AG09319 (cell line): ENCODE results near the gene ZNF274.
"Not testable (repeated sequence)": the region's sequence is repeated elsewhere in the genome, so short reads cannot be mapped to it uniquely, and the experiment has no call there.

Experiments used
- DNase-seq: peaks from one replicate; pipeline ENCODE4 v3.0.0-alpha.2; 2010; ENCODE audit warnings: low read depth; ENCODE audit errors: extremely low read depth
- CTCF ChIP-seq: IDR thresholded peaks from 2 replicates; pipeline ENCODE4 v1.5.1; 2011; ENCODE audit warnings: low read depth, mild to moderate bottlenecking, inconsistent platforms, low read length, moderate library complexity

The ZNF274 gene

GRCh38 chr19:58237324-58237723, 54.5 kb downstream of the ZNF274 start:
- no peak for DNase-seq
- TF ChIP-seq CTCF, result no peak

GRCh38 chr19:58243351-58243750, 60.5 kb downstream of the ZNF274 start:
- DNase-seq, result no peak
- TF ChIP-seq CTCF, result no peak

- DNase-seq, result no peak
- TF ChIP-seq CTCF, result no peak
These were observed 66.0 kb downstream of the ZNF274 start for GRCh38 chr19:58248886-58249285.

- no peak for TF ChIP-seq CTCF
- no peak for DNase-seq
These were observed 69.3 kb downstream of the ZNF274 start for GRCh38 chr19:58252102-58252685.

- not testable (repeated sequence) for DNase-seq
These were observed 75.4 kb downstream of the ZNF274 start for GRCh38 chr19:58258259-58258658.

- no peak for DNase-seq
- no peak for TF ChIP-seq CTCF
These were observed 78.7 kb downstream of the ZNF274 start for GRCh38 chr19:58261600-58261967.

GRCh38 chr19:58261968-58262921, 79.4 kb downstream of the ZNF274 start:
- DNase-seq, result no peak
- no peak for TF ChIP-seq CTCF
